HepG2 (cell line): ENCODE data around the gene TFF2.

Source experiments
- CEBPB ChIP-seq: IDR thresholded peaks from 2 replicates; pipeline ENCODE4 v1.6.1; 2011; ENCODE audit warnings: low read depth, low read length, improper control_type of control experiment, borderline replicate concordance
- CTCF ChIP-seq: sonication (generic); formaldehyde crosslinking; IDR thresholded peaks from 2 replicates; pipeline ENCODE4 v1.5.0; 2020; ENCODE audit warnings: mild to moderate bottlenecking, missing genetic modification reagents, moderate library complexity
- EZH2 ChIP-seq: conservative IDR thresholded peaks from 2 replicates; pipeline ENCODE4 v1.6.1; 2012; ENCODE audit warnings: mild to moderate bottlenecking, low read depth, low read length, moderate library complexity
- KDM5A ChIP-seq: fragments of 200-600 bp; sonication (generic); IDR thresholded peaks from 2 replicates; pipeline ENCODE4 v1.7.0; 2018; ENCODE audit warnings: antibody characterized with exemption, mild to moderate bottlenecking, low read length, borderline replicate concordance
- NAIF1 ChIP-seq: sonication (generic); formaldehyde crosslinking; IDR thresholded peaks from 2 replicates; pipeline ENCODE4 v1.5.0; 2020; ENCODE audit warnings: mild to moderate bottlenecking, missing genetic modification reagents, borderline replicate concordance
- PHF8 ChIP-seq: sonication (generic); formaldehyde crosslinking; IDR thresholded peaks from 2 replicates; pipeline ENCODE4 v1.5.0; 2020; ENCODE audit warnings: missing genetic modification reagents
- POLR2A ChIP-seq, 2 experiments: IDR thresholded peaks; 2 replicates each; pipeline ENCODE4 v1.6.1; 2011; ENCODE audit warnings: low read depth in 2 of 2, low read length in 2 of 2, mild to moderate bottlenecking in 1 of 2, moderate library complexity in 1 of 2; ENCODE audit not compliant: insufficient read depth in 1 of 2
- SETDB1 ChIP-seq: sonication (generic); formaldehyde crosslinking; IDR thresholded peaks from 2 replicates; pipeline ENCODE4 v1.5.1; 2020; ENCODE audit warnings: missing genetic modification reagents, mild to moderate bottlenecking, borderline replicate concordance
- TARDBP ChIP-seq: sonication (generic); formaldehyde crosslinking; IDR thresholded peaks from 2 replicates; pipeline ENCODE4 v1.8.0; 2022; ENCODE audit warnings: mild to moderate bottlenecking, missing genetic modification reagents
- TEAD2 ChIP-seq: sonication (generic); formaldehyde crosslinking; IDR thresholded peaks from 2 replicates; pipeline ENCODE4 v1.9.0; 2021; ENCODE audit warnings: missing genetic modification reagents
- TFAP4 ChIP-seq: sonication (generic); IDR thresholded peaks from 2 replicates; pipeline ENCODE4 v1.6.1; 2016; ENCODE audit warnings: low read depth, borderline replicate concordance
- U2AF1 ChIP-seq: fragments of 200-400 bp; formaldehyde crosslinking; optimal IDR thresholded peaks from 2 replicates; pipeline ENCODE3; 2017; ENCODE audit warnings: mild to moderate bottlenecking, low read depth, low read length
- ZNF556 ChIP-seq: sonication (generic); formaldehyde crosslinking; IDR thresholded peaks from 2 replicates; pipeline ENCODE4 v1.4.0; 2020; ENCODE audit warnings: mild to moderate bottlenecking, missing genetic modification reagents, borderline replicate concordance
- ZZZ3 ChIP-seq: sonication (generic); formaldehyde crosslinking; IDR thresholded peaks from 2 replicates; pipeline ENCODE4 v1.4.0; 2020; ENCODE audit warnings: missing genetic modification reagents, mild to moderate bottlenecking, borderline replicate concordance

GRCh38 chr21:42400525-42400924 is 49.7 kb upstream of the TFF2 start:
- TF ChIP-seq ZNF556 (CRISPR knock-in tag) (no peak), TARDBP (CRISPR knock-in tag) (no peak), ZZZ3 (CRISPR knock-in tag) (no peak), CTCF (CRISPR knock-in tag) (no peak), TFAP4 (no peak), EZH2 (no peak), TEAD2 (CRISPR knock-in tag) (no peak), CEBPB (no peak), SETDB1 (CRISPR knock-in tag) (no peak), POLR2A (IDR thresholded peaks at IDR 0.05; ENCODE audit: insufficient read depth in 1 of 2, low read depth in 2 of 2, low read length in 2 of 2) (no peak), NAIF1 (CRISPR knock-in tag) (no peak), PHF8 (CRISPR knock-in tag) (no peak), KDM5A (no peak), U2AF1 (no peak)
